H9 (cell line): ENCODE results near the gene RELL1. TPM values are rescaled to one million over a fixed set of nuclear protein-coding genes. Genes with fewer than 3 reads are reported as not detected.

ENCODE experiments used
- DNase-seq: peaks from one replicate; pipeline ENCODE4 v3.0.0-alpha.2; 2017
- H2AFZ ChIP-seq: one replicate; pipeline ENCODE4 v1.6.1; 2013; ENCODE audit warnings: mild to moderate bottlenecking, low read length, control low read depth, moderate library complexity
- H2AK5ac ChIP-seq: 2 replicates; pipeline ENCODE4 v1.6.1; 2013; ENCODE audit warnings: low read length, control low read depth, mixed read lengths; ENCODE audit not compliant: insufficient read length
- H2BK120ac ChIP-seq: one replicate; pipeline ENCODE4 v1.6.1; 2013; ENCODE audit warnings: low read depth, mild to moderate bottlenecking, low read length, control low read depth, inconsistent platforms; ENCODE audit not compliant: poor library complexity, severe bottlenecking
- H2BK12ac ChIP-seq: 2 replicates; pipeline ENCODE4 v1.6.1; 2013; ENCODE audit warnings: low read length, control low read depth, mixed read lengths, low read depth; ENCODE audit not compliant: insufficient read length
- H2BK15ac ChIP-seq: 2 replicates; pipeline ENCODE4 v1.6.1; 2013; ENCODE audit warnings: low read depth, low read length, control low read depth
- H2BK20ac ChIP-seq: one replicate; pipeline ENCODE4 v1.6.1; 2013; ENCODE audit warnings: low read depth, mild to moderate bottlenecking, low read length, control low read depth, inconsistent platforms; ENCODE audit not compliant: poor library complexity, severe bottlenecking
- H2BK5ac ChIP-seq: 2 replicates; pipeline ENCODE4 v1.6.1; 2013; ENCODE audit warnings: low read length, control low read depth, mixed read lengths; ENCODE audit not compliant: insufficient read length
- H3K14ac ChIP-seq: 2 replicates; pipeline ENCODE4 v1.6.1; 2013; ENCODE audit warnings: low read length, control low read depth; ENCODE audit not compliant: insufficient read depth
- H3K18ac ChIP-seq: 2 replicates; pipeline ENCODE4 v1.6.1; 2013; ENCODE audit warnings: low read depth, mild to moderate bottlenecking, mixed read lengths, low read length, control low read depth; ENCODE audit not compliant: insufficient read length
- H3K23ac ChIP-seq: 2 replicates; pipeline ENCODE4 v1.6.1; 2013; ENCODE audit warnings: low read length, control low read depth, mixed read lengths, low read depth; ENCODE audit not compliant: insufficient read length
- H3K23me2 ChIP-seq: 2 replicates; pipeline ENCODE4 v1.6.1; 2013; ENCODE audit warnings: low read depth, mild to moderate bottlenecking, mixed read lengths, low read length, control low read depth; ENCODE audit not compliant: insufficient read length, poor library complexity, severe bottlenecking
- H3K27ac ChIP-seq: 2 replicates; pipeline ENCODE4 v1.5.1; 2013; ENCODE audit warnings: low read length, control low read depth, mixed read lengths, low read depth; ENCODE audit not compliant: insufficient read length
- H3K27me3 ChIP-seq: 2 replicates; pipeline ENCODE4 v1.6.1; 2013; ENCODE audit warnings: low read length, control low read depth, inconsistent platforms; ENCODE audit not compliant: insufficient read depth
- H3K4ac ChIP-seq: 2 replicates; pipeline ENCODE4 v1.6.1; 2013; ENCODE audit warnings: low read depth, mild to moderate bottlenecking, control low read depth, inconsistent platforms, low read length, moderate library complexity
- H3K4me1 ChIP-seq: 2 replicates; pipeline ENCODE4 v1.6.1; 2013; ENCODE audit warnings: low read length, control low read depth, inconsistent platforms; ENCODE audit not compliant: insufficient read depth
- H3K4me2 ChIP-seq: 2 replicates; pipeline ENCODE4 v1.6.1; 2013; ENCODE audit warnings: low read length, control low read depth, mixed read lengths; ENCODE audit not compliant: insufficient read length, insufficient read depth
- H3K56ac ChIP-seq: 2 replicates; pipeline ENCODE4 v1.6.1; 2013; ENCODE audit warnings: low read depth, mild to moderate bottlenecking, mixed read lengths, low read length, control low read depth; ENCODE audit not compliant: insufficient read length
- H3K79me1 ChIP-seq: 2 replicates; pipeline ENCODE4 v1.6.1; 2013; ENCODE audit warnings: low read depth, mild to moderate bottlenecking, moderate library complexity, low read length, control low read depth, inconsistent platforms; ENCODE audit not compliant: insufficient read depth, poor library complexity, severe bottlenecking
- H3K79me2 ChIP-seq: 2 replicates; pipeline ENCODE4 v1.6.1; 2013; ENCODE audit warnings: low read length, control low read depth, inconsistent platforms; ENCODE audit not compliant: insufficient read depth
- H3K9ac ChIP-seq: 2 replicates; pipeline ENCODE4 v1.6.1; 2013; ENCODE audit warnings: low read length, control low read depth, mixed read lengths; ENCODE audit not compliant: insufficient read length; ENCODE audit errors: extremely low read depth
- H3K9me3 ChIP-seq: one replicate; pipeline ENCODE4 v1.6.1; 2013; ENCODE audit warnings: low read depth, low read length, inconsistent platforms; ENCODE audit not compliant: control insufficient read depth
- H3T11ph ChIP-seq: one replicate; pipeline ENCODE4 v1.6.1; 2013; ENCODE audit warnings: mild to moderate bottlenecking, low read length, control low read depth, inconsistent platforms
- H4K20me1 ChIP-seq: one replicate; pipeline ENCODE4 v1.6.1; 2013; ENCODE audit not compliant: control insufficient read depth, insufficient read length, insufficient read depth
- H4K5ac ChIP-seq: 2 replicates; pipeline ENCODE4 v1.6.1; 2013; ENCODE audit warnings: low read depth, mild to moderate bottlenecking, mixed read lengths, low read length, control low read depth; ENCODE audit not compliant: insufficient read length
- H4K8ac ChIP-seq: replicated peaks from 2 replicates; pipeline ENCODE4 v1.6.1; 2013; ENCODE audit warnings: low read length, control low read depth, mixed read lengths, low read depth; ENCODE audit not compliant: insufficient read length
- H4K91ac ChIP-seq: 2 replicates; pipeline ENCODE4 v1.6.1; 2013; ENCODE audit warnings: low read depth, mild to moderate bottlenecking, moderate library complexity, mixed read lengths, low read length, control low read depth; ENCODE audit not compliant: insufficient read length
- H3K27ac Mint-ChIP-seq, 3 experiments: 2 replicates in 2 of 3; 3 replicates in 1 of 3; pipeline ENCODE4 v1.8.0; 2020 to 2021; ENCODE audit warnings: mixed read lengths in 3 of 3, mild to moderate bottlenecking in 1 of 3, moderate library complexity in 1 of 3
- H3K27me3 Mint-ChIP-seq: 2 replicates; pipeline ENCODE4 v1.8.0; 2021; ENCODE audit warnings: low read depth, mild to moderate bottlenecking, moderate library complexity, mixed read lengths
- H3K36me3 Mint-ChIP-seq, 3 experiments: 2 replicates in 2 of 3; 3 replicates in 1 of 3; pipeline ENCODE4 v1.8.0; 2020 to 2021; ENCODE audit warnings: low read depth in 3 of 3, mixed read lengths in 3 of 3; ENCODE audit not compliant: insufficient read depth in 1 of 3
- H3K4me1 Mint-ChIP-seq, 2 experiments: 2 replicates each; pipeline ENCODE4 v1.8.0; 2020; ENCODE audit warnings: mixed read lengths in 2 of 2
- H3K4me3 Mint-ChIP-seq, 2 experiments: 2 replicates in 1 of 2; 3 replicates in 1 of 2; pipeline ENCODE4 v1.8.0; 2020 to 2021; ENCODE audit warnings: mild to moderate bottlenecking in 2 of 2, mixed read lengths in 2 of 2, moderate library complexity in 1 of 2
- H3K9me3 Mint-ChIP-seq, 2 experiments: 2 replicates in 1 of 2; 3 replicates in 1 of 2; pipeline ENCODE4 v1.8.0; 2020; ENCODE audit warnings: mild to moderate bottlenecking in 2 of 2, mixed read lengths in 2 of 2, moderate library complexity in 1 of 2
- CTCF ChIP-seq: fragments of 200-600 bp; sonication (generic); conservative IDR thresholded peaks from 3 replicates; pipeline ENCODE4 v1.8.0; 2021; ENCODE audit warnings: antibody characterized with exemption, mild to moderate bottlenecking
- WGBS: extraction: QIAGEN DNeasy Blood & Tissue Kit; methylation state at CpG from one replicate; pipeline ENCODE4 v1.1.7; 2013; ENCODE audit warnings: missing lambda C conversion rate, low lambda C conversion rate, mixed read lengths; ENCODE audit not compliant: insufficient read length; ENCODE audit errors: extremely low coverage; 5-methylcytosine and 5-hydroxymethylcytosine counted together
- total RNA-seq: library from RNA; stranded (reverse); gene quantifications from 2 replicates; pipeline ENCODE4 v1.2.1, GENCODE V29; 2021

The RELL1 gene
- total RNA-seq, 1 experiment from 2014 or later: 10.8 TPM

- WGBS: no CpG with 5 or more reads among the region's 5 CpGs
Observed at GRCh38 chr4:37705571-37705970, 19.4 kb upstream of the RELL1 start.

More at GRCh38 chr4:37705571-37705970, 19.4 kb upstream of the RELL1 start:
- no peak for DNase-seq
- Histone ChIP-seq H4K5ac (no peak overlapping the region), H3K56ac (no peak overlapping the region), H3K18ac (no peak overlapping the region), H2BK5ac (no peak overlapping the region), H3K9me3 (no peaks in the 10 kb centered on the region), H2BK12ac (no peak overlapping the region), H2BK120ac (no peak overlapping the region), H3K27me3 (no peaks in the 10 kb centered on the region), H2BK20ac (no peak overlapping the region), H2AFZ (no peak overlapping the region), H3K23ac (no peak overlapping the region), H2BK15ac (no peak overlapping the region), H3K4me2 (no peak overlapping the region), H3T11ph (no peak overlapping the region), H3K23me2 (no peaks in the 10 kb centered on the region), H4K20me1 (no peaks in the 10 kb centered on the region), H3K27ac (no peak overlapping the region), H4K91ac (no peak overlapping the region), H3K14ac (no peak overlapping the region), H4K8ac (no peak overlapping the region), H3K79me1 (no peaks in the 10 kb centered on the region), H3K4ac (no peak overlapping the region), H3K4me1 (no peaks in the 10 kb centered on the region), H2AK5ac (no peak overlapping the region), H3K9ac (no peak overlapping the region), H3K79me2 (no peaks in the 10 kb centered on the region)
- TF ChIP-seq CTCF: no peak
- Mint-ChIP-seq H3K9me3 (no peaks in the 10 kb centered on the region), H3K4me3 (no peak overlapping the region), H3K4me1 (no peaks in the 10 kb centered on the region), H3K27ac (no peak overlapping the region), H3K36me3 (no peaks in the 10 kb centered on the region), H3K27me3 (no peaks in the 10 kb centered on the region)
